SH-SY5Y (cell line): ENCODE measurements around the gene YIPF2.

Experiments
- GATA2 ChIP-seq: IDR thresholded peaks from 2 replicates; pipeline ENCODE4 v1.6.1; 2011; ENCODE audit warnings: mild to moderate bottlenecking, low read depth, low read length
- GATA3 ChIP-seq: IDR thresholded peaks from 2 replicates; pipeline ENCODE4 v1.6.1; 2011; ENCODE audit warnings: low read depth, mild to moderate bottlenecking, low read length, moderate library complexity

GRCh38 chr19:10899151-10899653, 29.2 kb downstream of the YIPF2 start:
- TF ChIP-seq GATA2 = no peak
- TF ChIP-seq GATA3 = no peak
